GM10266 (cell line): ENCODE data around the gene SKIC8.
"Not testable (repeated sequence)": the region's sequence is repeated elsewhere in the genome, so short reads cannot be mapped to it uniquely, and the experiment has no call there.

Source experiments
- DNase-seq: peaks from one replicate; pipeline ENCODE4 v3.0.0; 2012; ENCODE audit errors: extremely low spot score
- TF ChIP-seq, protein P1 (sequence below): IDR thresholded peaks from 2 replicates; pipeline ENCODE4 v1.5.1; 2012; ENCODE audit warnings: mild to moderate bottlenecking, low read depth; ENCODE audit not compliant: control insufficient read depth, insufficient read depth; ENCODE audit errors: missing control alignments

SKIC8 gene

GRCh38 chr15:78256044-78256437 lies 43.4 kb downstream of the SKIC8 start:
- no peak for DNase-seq
- TF ChIP-seq, protein P1, sequence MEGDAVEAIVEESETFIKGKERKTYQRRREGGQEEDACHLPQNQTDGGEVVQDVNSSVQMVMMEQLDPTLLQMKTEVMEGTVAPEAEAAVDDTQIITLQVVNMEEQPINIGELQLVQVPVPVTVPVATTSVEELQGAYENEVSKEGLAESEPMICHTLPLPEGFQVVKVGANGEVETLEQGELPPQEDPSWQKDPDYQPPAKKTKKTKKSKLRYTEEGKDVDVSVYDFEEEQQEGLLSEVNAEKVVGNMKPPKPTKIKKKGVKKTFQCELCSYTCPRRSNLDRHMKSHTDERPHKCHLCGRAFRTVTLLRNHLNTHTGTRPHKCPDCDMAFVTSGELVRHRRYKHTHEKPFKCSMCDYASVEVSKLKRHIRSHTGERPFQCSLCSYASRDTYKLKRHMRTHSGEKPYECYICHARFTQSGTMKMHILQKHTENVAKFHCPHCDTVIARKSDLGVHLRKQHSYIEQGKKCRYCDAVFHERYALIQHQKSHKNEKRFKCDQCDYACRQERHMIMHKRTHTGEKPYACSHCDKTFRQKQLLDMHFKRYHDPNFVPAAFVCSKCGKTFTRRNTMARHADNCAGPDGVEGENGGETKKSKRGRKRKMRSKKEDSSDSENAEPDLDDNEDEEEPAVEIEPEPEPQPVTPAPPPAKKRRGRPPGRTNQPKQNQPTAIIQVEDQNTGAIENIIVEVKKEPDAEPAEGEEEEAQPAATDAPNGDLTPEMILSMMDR = no peak

- DNase-seq = no peak
- TF ChIP-seq, protein P1 = no peak
Measured at GRCh38 chr15:78255421-78256043, 43.9 kb downstream of the SKIC8 start.

DNA sequence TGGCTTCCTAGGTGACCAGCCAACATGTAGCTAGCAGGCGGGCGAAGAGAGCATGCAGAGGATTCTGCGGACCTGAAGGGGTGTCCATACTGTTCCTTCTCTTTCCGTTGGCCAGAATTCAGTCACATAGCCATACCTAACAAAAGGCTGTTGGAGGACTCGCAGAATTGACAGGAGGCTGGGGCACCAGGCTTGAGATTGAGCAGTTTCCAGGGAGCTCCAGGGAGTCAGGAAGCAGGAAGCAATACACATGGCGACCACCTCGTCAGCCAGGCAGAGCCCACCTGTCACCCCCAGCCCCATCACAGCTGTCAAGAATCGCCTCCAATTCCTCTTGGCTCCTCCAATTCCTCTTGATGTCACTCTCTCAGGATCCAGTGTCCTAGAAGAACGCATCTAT lies 48.3 kb downstream of the SKIC8 start:
- TF ChIP-seq, protein P1 = no peak
- DNase-seq = no peak

GRCh38 chr15:78249131-78249530 lies 50.3 kb downstream of the SKIC8 start:
- TF ChIP-seq, protein P1 = no peak
- no peak for DNase-seq

DNA sequence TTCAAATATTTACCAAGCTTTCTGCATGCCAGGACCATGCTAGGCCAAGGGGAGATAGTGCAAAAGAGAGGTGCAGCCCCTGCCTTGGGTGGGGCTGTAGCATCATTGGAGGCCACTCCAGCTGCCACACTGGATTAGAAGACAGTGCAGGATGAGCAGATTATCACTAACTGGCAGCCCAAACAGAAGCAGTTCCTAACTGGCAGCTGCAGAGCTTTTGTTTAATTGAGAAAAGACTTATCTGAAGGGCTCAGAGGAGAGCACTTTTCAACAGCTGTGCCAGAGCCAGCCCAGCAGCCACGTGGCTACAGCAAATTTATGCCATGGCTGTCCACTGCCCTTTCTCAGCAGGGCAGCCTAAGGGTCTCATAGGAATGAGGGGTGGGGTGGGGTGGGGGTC lies 51.5 kb downstream of the SKIC8 start:
- TF ChIP-seq, protein P1 = no peak
- DNase-seq = no peak

- DNase-seq = not testable (repeated sequence)
Measured at GRCh38 chr15:78245976-78246620, 53.3 kb downstream of the SKIC8 start.

DNA sequence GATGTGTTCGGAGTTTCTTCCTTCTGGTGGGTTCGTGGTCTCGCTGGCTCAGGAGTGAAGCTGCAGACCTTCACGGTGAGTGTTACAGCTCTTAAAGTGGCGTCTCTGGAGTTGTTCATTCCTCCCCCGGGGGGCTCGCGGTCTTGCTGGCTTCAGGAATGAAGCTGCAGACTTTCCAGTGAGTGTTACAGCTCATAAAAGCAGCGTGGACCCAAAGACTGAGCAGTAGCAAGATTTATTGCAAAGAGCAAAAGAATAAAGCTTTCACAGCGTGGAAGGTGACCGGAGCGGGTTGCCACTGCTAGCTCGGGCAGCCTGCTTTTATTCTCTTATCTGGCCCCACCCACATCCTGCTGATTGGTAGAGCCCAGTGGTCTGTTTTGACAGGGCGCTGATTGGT lies 54.0 kb downstream of the SKIC8 start:
- DNase-seq = not testable (repeated sequence)

DNA sequence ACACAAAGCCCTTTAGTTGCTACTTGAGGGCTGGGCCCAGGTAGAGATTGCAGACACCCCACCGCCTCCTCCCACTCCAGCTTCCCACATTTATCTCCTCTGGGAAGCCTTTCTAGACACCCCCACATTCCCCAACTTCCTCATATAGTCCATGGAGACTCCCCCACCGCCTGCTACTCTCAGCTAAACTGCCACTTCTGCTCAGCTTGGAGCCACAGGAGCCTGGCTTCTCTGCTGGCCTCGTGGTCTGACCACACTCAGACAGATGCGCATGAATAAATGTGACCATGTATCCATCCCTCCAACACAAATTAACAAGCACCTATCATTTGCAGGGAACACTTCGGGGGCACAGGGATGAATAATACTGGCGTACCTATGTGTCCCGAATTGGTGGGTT lies 54.5 kb downstream of the SKIC8 start:
- DNase-seq = no peak

More for the DNA sequence above, 54.5 kb downstream of the SKIC8 start:
- TF ChIP-seq, protein P1 = no peak
